ENCODE measurements around the gene MBNL2. TPM values are rescaled to one million over a fixed set of nuclear protein-coding genes. Genes with fewer than 3 reads are reported as not detected.
A peak's percentile ranks its signal among the peaks of the same experiment; 100 is the strongest.

The MBNL2 gene
- total RNA-seq, 1 donor from 2014 or later, result 16.9 TPM

- H3K27me3 Mint-ChIP-seq (ENCODE audit: low read depth), result no peaks in the 10 kb centered on the region
Observed at GRCh38 chr13:97220151-97220900, 1.8 kb upstream of the MBNL2 start.

GRCh38 chr13:97221046-97221445, 1.1 kb upstream of the MBNL2 start:
- TF ChIP-seq CTCF (conservative IDR thresholded peaks at IDR 0.05), result no peak
- peak overlapping the region; percentile 45 for H3K4me3 Mint-ChIP-seq
- H3K27ac Mint-ChIP-seq (ENCODE audit: unreplicated experiment), result no peak overlapping the region
- peaks cover 71% of the 10 kb centered on the region for H3K4me1 Mint-ChIP-seq
- H3K36me3 Mint-ChIP-seq (ENCODE audit: low read depth), result no peaks in the 10 kb centered on the region
- no peaks in the 10 kb centered on the region for H3K9me3 Mint-ChIP-seq
- DNase-seq (ENCODE audit: low read depth, low spot score), result no peak
- H3K27me3 Mint-ChIP-seq (ENCODE audit: low read depth), result no peaks in the 10 kb centered on the region

More at GRCh38 chr13:97220151-97220900, 1.8 kb upstream of the MBNL2 start:
- no peak for TF ChIP-seq CTCF (conservative IDR thresholded peaks at IDR 0.05)
- DNase-seq (ENCODE audit: low read depth, low spot score), result no peak
- Mint-ChIP-seq H3K36me3 (ENCODE audit: low read depth) (no peaks in the 10 kb centered on the region), H3K4me3 (peak overlapping the region; percentile 45), H3K9me3 (no peaks in the 10 kb centered on the region), H3K4me1 (peaks cover 66% of the 10 kb centered on the region), H3K27ac (ENCODE audit: unreplicated experiment) (peak overlapping the region; percentile 65)

GRCh38 chr13:97221466-97221865, 667 bp upstream of the MBNL2 start:
- TF ChIP-seq CTCF (conservative IDR thresholded peaks at IDR 0.05), result no peak
- Mint-ChIP-seq H3K27ac (ENCODE audit: unreplicated experiment) (no peak overlapping the region), H3K36me3 (ENCODE audit: low read depth) (no peaks in the 10 kb centered on the region), H3K4me3 (no peak overlapping the region), H3K4me1 (peaks cover 71% of the 10 kb centered on the region), H3K9me3 (no peaks in the 10 kb centered on the region), H3K27me3 (ENCODE audit: low read depth) (no peaks in the 10 kb centered on the region)
- DNase-seq (ENCODE audit: low read depth, low spot score), result no peak

- Mint-ChIP-seq H3K9me3 (no peaks in the 10 kb centered on the region), H3K27me3 (ENCODE audit: low read depth) (no peaks in the 10 kb centered on the region), H3K4me1 (peaks cover 77% of the 10 kb centered on the region), H3K4me3 (peak overlapping the region; percentile 89), H3K27ac (ENCODE audit: unreplicated experiment) (peak overlapping the region; percentile 96), H3K36me3 (ENCODE audit: low read depth) (peaks cover 3% of the 10 kb centered on the region)
- DNase-seq (ENCODE audit: low read depth, low spot score), result no peak
- TF ChIP-seq CTCF (conservative IDR thresholded peaks at IDR 0.05), result no peak
Observed at GRCh38 chr13:97223037-97223710, 1.0 kb downstream of the MBNL2 start.

DNA sequence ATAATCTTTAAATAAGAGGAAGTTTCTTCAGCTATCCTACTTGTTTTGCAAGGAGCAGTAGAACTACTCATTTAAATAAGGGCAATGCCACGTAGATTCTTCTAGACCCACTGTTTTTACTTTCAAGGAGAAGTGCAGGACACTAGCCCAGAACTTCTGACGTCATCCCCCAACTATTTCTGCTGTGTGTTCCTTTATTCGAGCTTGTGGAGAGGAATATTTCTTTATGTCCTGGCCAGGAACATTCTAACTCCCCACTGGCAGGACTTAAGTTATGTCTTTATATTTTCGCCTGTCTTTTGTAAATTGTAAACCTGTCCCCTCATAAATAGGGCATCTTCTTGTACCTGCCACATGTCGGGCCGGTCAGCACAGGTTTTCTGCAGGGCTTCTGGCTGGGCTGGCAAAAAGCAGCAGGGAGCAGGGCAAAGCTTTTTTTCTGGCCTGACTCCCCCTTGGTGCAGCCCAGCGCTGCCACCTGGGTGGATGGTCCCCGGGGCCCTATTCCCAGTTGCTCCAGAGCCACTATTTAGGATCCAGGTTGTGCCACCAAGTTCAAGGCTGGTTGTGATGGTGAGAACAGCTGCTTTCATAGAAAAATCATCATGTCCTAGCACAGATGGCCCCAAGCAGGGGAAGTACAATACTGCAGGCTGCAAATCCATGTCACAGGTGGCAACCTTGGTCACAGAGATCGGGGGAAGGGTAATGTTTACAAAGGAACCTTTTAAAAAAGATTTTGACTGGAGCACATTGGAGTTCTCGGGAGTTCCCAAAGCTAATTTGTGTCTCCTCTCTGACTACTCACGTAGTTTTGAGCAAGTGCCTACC, 1.8 kb downstream of the MBNL2 start:
- peaks cover 71% of the 10 kb centered on the region for H3K4me1 Mint-ChIP-seq
- H3K27ac Mint-ChIP-seq (ENCODE audit: unreplicated experiment), result peak overlapping the region; percentile 96
- H3K9me3 Mint-ChIP-seq, result no peaks in the 10 kb centered on the region
- DNase-seq (ENCODE audit: low read depth, low spot score), result no peak
- H3K4me3 Mint-ChIP-seq, result peak overlapping the region; percentile 89
- no peak for TF ChIP-seq CTCF (conservative IDR thresholded peaks at IDR 0.05)
- no peaks in the 10 kb centered on the region for H3K27me3 Mint-ChIP-seq (ENCODE audit: low read depth)
- H3K36me3 Mint-ChIP-seq (ENCODE audit: low read depth), result peaks cover 3% of the 10 kb centered on the region

Data from neural crest cell (in vitro differentiated cells).